ENCODE results near the gene SSNA1.

SSNA1 gene

DNA sequence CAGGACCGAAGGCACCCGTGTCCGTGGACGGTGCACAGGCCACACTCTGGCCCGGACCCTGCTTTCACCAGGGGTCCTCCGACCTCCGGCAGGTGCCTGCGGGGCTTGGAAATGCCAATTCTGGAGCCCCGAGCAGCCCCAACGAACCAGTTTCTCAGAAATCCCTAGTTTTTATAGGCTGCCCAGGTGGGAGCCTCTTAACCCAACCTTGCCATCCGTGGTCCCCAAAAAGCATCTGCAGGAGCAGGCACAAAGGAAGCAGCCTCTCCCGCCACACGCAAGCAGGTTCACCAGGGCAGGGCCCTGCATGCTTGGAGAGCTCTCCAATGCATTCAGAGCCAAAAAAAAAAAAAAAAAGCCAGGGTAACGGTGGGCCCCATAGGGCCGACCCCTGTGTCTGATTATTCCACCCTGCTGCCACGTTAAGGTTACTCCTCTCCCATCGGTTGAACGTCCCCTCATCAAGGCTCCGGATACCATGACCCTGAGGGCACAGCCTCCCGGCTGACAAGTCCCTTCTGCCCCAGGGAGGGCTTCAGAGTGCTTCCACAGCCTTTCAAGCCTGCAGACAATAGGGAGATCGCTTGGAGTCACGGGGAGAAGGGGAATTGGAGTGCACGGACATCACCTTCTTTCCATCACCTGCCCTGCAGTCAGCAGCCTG, 12.9 kb downstream of the SSNA1 start:
- DNase-seq = no peak

DNA sequence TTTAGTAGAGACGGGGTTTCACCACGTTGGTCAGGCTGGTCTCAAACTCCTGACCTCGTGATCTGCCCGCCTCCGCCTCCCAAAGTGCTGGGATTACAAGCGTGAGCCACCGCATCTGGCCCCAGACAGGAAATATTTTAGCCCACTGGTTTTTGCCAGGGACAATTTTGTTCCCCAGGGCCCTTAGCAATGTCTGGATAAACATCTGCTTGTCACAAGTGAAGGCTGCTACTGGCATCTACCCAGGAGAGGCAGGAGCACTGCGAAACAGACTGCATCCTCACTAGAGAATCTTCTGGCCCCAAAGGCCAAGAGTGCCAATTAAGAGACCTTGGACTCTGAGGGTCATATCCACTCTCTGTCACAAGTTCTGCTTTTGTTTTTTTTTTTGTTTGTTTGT, 14.5 kb downstream of the SSNA1 start:
- DNase-seq = no peak

DNA sequence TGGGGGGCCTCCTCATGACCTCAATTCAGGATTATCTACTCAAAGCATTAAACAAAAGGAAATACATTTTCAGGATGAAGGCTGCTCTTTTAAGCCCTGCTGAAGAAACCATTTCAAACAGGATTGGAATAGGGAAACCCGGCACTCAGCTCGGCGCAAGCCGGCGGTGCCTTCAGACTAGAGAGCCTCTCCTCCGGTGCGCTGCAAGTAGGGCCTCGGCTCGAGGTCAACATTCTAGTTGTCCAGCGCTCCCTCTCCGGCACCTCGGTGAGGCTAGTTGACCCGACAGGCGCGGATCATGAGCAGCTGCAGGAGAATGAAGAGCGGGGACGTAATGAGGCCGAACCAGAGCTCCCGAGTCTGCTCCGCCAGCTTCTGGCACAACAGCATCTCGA, 16.3 kb downstream of the SSNA1 start:
- DNase-seq = no peak

DNA sequence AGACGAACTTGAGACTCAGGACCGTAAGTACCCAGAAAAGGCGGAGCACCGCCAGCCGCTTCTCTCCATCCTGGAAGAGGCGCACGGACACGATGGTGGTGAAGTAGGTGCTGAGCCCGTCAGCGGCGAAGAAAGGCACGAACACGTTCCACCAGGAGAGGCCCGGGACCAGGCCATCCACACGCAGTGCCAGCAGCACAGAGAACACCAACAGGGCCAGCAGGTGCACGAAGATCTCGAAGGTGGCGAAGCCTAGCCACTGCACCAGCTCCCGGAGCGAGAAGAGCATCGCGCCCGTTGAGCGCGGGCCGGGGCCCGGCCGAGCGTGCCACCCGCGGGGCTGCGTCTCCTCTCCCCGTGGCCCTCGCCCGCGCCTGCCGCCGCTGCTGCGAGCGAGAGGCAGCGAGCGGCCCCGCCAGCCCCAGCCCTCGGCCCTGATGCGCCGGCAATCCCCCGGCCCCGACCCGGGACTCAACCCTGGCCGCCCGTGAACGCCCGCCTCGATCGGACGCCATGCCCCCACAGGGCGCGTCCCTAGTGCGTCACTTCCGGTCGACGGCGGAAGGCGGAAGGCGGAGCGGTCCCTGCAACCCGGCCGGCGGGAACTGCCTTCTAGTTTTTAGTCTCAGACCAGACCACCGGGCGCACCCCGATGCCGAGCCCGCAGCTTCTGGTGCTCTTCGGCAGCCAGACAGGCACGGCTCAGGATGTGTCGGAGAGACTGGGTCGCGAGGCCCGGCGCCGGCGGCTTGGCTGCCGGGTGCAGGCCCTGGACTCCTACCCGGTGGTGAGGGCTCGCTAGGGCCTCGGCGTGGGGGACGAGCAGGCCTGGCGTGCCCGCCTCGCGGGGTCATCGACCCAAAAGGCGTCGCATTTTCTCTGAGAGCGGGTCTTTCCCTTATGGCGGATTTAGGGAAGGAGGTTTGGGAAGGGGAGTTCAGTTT, 16.9 kb downstream of the SSNA1 start, which contains the start of the genes NDOR1 and TMEM203:
TSS of gene NDOR1 (plus strand) at position 575 of the 944 bp plus-strand sequence. CDS start at position 653, 78 bp downstream.
TSS of gene TMEM203 (minus strand) at position 523 of the 944 bp plus-strand sequence. CDS start at position 289, 234 bp downstream.
- DNase-seq = peak; percentile 85

DNA sequence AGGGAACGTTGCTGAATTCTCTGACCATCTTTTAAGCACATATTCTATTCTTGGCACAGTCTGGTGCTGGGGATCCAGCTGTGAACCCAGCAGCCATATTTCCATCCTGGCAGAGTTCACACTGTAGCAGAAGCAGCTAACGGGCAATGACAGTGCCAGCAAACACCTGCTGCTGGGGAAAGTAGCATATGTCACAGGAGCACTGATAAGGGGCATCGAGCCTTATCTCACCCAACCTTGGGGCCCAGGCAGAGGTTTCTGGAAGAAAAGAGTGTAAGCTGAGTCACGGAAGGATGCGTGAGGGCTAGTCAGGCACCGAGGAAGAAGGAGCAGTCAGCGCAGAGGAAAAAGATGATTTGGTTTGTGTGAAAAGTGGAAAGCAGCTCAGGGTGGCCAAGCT, 18.1 kb downstream of the SSNA1 start:
- DNase-seq = no peak

DNA sequence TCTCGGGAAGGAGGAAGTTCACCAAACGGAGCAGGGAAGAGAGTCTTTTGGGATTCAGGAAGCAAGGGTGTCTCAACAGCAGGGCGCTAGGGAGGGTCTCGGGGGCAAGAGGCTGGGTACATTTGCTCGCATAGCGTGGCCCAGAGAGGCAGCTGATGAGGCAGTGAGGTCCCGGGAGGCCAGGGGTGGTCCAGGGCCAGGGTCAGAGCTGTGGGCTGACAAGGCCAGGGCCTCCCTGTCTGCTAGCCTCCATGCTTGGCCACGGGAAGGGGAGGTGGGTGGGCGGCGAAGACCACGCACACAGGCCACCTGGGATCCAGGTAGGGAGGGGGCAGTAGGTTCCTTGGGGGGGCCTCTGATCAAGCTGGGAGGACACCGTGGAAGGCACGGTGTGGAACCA, 23.1 kb downstream of the SSNA1 start:
- no peak for DNase-seq

DNA sequence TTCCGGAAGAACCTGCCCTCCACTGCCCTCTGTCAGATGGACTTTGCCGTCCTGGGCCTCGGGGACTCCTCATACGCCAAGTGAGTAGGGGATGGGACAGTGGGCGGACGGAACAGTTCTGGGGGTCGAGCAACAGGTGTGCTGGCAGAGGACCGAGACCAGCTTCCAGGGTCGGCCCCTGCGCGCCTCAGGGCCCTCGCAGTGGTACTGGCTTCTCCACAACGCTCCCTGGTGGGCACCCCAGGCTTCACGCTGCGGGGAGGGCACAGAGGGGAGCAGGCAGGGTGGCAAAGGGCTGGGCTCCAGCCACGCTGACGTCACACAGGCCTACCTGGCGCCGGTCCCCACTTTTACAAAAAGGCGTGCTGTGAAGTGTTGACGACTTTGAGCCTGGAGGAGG, 24.0 kb downstream of the SSNA1 start:
- no peak for DNase-seq

DNA sequence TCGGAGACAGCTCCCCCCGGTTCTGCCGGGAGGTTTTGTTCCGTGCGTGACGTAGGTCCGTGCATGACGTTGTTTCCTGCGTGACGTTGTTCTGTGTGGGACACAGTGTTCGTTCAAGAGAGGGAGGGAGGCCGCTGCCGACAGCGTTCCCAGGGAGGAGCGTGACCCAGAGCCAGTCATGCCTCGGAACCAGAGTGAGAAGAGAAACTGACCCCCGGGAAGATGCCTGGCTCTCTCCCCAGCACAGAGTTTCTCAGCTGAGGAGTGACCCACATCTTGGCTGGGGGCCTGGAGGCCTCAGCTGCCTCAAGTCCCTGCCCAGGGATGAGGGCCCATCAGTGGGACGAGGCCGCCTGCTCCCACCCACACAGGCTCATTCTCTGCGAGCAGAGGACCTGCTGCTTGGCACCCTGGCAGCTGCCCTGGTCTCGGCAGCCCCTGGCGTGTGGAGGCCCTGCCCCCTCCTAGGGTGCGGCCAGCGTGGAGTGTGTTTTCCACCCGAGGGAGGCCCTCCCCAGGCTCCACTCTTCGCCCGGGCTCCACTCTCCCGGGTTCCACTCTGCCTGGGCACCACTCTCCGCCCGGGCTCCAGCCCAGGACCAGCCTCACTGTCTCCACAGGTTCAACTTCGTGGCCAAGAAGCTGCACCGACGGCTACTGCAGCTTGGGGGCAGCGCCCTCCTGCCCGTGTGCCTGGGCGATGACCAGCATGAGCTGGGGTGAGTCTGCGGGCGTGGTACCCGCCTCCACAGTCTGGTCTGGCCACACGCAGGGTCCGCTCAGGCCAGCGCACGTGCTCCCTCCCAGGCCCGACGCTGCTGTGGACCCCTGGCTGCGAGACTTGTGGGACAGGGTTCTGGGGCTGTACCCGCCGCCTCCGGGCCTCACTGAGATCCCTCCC, 24.9 kb downstream of the SSNA1 start:
- DNase-seq = no peak

DNA sequence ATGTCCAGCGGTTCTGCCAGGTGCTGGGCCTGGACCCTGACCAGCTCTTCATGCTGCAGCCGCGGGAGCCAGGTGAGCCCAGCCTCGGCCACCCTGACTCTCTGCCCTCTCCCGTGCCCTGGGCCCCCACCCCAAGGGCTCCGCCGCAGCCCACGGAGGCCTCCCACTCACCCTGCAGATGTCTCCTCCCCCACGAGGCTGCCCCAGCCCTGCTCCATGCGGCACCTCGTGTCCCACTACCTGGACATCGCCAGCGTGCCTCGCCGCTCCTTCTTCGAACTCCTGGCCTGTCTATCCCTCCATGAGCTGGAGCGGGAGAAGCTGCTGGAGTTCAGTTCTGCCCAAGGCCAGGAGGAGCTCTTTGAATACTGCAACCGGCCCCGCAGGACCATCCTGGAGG, 26.1 kb downstream of the SSNA1 start:
- DNase-seq = no peak

DNA sequence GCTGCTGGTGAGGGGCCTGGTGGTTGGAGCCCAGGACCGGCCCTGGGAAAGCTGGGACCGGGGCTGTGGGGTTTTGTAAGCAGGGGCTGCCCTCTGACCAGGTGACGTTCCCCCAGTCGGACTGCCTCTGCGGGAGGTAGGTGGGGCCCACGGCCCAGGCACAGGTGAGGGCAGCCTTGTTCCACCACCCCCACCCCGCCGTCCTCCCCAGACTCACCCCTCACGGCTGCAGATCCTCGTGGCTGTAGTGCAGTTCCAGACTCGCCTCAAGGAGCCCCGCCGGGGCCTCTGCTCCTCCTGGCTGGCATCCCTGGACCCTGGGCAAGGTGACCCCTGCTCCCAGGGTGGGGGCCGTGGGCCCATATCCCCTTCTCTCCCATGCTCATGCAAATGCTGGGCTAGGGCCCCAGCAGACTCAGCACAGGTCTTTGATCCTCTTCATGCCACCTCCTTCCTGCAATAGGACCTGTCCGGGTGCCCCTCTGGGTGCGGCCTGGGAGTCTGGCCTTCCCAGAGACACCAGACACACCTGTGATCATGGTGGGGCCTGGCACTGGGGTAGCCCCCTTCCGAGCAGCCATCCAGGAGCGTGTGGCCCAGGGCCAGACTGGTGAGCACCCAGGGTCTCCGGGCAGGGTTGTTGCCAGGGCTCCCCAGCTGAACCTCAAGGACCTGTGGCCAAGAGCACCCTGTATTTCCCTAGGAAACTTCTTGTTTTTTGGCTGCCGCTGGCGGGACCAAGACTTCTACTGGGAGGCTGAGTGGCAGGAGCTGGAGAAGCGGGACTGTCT, 26.9 kb downstream of the SSNA1 start:
- DNase-seq = no peak

DNA sequence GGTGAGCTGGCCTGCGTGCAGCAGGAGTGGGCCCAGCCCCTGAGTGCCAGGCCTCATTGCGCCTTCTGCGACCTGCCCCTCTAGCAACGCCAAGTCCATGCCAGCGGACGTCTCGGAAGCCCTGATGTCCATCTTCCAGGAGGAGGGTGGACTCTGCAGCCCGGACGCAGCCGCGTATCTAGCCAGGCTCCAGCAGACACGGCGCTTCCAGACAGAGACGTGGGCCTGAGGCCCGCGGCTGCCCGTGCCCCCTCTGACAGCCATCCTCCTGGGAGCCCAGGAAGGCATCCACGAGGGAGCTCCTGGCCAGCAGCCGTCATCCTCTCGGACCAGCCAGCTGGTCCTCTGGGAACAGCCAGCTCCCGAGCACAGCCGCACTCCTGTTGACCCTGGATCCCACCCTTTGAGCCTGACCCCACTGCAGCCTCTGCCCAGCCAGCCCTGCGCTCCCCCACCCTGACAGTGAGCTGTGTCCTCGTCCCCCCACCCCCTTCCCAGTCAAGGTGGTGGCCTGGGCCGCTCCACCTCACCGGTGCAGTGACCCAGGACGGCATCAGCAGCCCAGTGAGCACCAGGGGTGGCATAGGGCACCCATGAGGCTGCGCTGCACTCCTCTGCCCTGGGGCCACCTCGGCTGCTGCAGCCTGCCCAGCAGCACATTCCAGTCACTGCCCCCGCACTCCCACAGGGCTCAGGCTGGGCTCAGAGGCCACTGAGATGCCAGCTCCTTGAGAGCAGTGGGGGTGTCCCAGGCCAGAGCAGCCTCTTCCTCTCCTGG, 27.9 kb downstream of the SSNA1 start:
- DNase-seq = no peak

DNA sequence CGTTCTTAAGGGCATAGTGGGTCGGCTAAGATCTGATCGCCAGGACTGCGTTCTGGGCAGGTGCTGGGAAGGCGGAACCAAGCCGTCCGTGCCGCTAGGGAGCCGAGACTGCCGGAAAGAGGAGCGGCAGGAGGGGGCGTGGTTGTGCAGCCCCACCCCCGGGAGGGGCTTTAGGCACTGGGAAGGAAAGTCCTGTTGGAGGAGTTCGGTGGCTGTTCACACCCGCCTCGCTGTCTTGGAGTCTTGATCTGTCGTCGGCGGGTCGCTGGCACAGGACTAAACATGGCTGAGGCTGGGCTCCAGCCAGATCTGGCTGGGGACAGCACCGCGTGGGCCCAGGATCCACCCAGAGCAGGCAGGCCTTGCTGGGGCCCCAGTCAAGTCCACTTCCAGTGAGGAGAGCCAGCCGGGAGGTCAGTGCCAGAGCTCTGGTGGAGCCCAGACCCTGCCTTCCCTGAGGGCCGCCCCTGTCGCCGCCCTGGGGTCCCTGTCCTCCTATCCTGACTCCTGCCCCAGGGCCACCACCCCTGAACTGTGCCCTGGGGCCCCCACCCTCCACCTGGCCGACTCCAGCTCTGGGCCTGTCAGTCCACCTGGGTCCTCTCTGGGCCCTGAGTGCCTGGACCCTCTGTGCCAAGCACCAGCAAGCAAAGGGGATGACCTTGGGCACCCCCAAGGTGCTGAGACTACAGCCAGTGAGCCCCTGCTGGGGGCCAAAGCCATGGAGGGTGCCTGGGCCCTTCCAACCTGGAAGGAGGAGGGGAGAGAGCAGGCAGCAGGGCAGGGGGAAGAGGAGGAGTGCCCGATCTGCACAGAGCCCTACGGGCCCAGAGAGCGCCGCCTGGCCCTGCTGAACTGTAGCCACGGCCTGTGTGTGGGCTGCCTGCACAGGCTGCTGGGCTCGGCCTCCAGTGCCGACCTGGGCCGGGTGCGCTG, 29.1 kb downstream of the SSNA1 start:
- no peak for DNase-seq

DNA sequence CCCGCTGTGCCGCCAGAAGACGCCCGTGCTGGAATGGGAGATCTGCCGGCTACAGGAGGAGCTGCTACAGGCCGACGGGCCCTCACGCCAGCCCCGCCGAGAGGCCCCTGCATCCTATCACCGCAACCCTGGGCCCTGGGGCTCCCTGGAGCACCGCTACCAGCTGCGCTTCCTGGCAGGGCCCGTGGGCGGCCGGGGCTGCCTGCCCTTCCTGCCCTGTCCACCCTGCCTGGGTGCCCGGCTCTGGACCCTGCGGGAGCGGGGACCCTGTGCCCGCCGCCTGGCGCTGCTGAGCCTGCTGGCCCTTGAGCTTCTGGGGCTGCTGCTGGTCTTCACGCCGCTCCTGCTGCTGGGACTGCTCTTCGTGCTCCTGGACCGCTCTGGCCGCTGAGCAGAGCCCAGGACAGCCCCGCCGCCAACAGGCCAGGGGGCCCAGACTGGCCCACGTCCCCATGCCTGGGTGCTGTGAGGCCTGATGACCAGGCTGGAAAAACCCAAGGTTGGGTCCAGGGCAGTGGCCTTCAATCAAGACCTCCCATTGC, 29.8 kb downstream of the SSNA1 start:
- no peak for DNase-seq

DNA sequence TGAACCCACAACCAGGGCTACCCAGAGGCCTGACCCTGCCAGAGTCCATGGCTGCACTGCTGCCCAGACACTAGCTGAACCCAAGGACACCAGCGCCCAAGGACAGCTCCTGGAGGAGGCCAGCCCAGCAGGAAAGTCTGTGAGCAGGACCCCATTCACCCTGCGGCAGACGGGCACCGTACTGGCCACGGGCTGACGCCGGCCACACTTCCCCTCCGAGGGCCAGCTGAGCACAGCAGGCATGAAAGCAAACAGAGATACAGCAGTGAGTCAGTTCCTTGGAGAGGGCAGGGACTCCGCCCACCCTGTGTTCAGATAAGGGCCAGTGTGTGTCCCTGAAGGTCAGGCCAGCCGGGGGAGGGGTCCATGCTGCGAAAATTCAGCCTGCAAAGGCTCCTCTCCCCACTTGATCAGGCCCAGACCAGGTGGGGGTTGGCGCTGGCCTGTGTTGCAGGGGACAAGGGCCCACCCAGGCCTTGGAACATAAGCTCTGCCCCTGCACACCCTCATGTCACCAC, 30.3 kb downstream of the SSNA1 start:
- DNase-seq = no peak

DNA sequence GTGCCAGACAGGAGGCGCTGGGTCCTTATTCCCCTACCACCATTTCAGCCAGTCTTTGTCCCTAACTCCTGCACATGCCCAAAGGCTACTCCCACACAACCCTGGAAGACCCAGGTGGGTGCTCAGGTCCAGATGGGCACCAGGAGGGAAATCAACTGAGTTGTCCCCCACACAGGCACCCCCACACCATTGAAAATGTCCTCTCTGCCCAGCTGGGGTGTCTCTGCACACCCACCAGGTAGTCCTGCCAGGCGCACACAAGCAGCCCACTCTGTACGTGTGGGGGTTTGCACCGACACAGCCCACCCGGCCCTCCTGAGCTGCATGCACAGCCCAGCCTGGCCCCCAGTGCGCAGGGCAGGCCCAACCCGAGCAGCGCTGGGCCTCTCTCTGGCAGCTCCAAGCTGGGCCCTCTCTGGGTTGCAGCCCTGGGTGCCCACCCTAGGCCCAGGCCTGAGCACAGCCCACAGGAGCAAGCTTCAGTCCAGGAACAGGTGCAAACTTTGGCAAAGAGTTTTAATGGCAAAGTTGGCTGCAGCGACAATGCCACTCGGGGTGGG, 31.4 kb downstream of the SSNA1 start:
- no peak for DNase-seq

DNA sequence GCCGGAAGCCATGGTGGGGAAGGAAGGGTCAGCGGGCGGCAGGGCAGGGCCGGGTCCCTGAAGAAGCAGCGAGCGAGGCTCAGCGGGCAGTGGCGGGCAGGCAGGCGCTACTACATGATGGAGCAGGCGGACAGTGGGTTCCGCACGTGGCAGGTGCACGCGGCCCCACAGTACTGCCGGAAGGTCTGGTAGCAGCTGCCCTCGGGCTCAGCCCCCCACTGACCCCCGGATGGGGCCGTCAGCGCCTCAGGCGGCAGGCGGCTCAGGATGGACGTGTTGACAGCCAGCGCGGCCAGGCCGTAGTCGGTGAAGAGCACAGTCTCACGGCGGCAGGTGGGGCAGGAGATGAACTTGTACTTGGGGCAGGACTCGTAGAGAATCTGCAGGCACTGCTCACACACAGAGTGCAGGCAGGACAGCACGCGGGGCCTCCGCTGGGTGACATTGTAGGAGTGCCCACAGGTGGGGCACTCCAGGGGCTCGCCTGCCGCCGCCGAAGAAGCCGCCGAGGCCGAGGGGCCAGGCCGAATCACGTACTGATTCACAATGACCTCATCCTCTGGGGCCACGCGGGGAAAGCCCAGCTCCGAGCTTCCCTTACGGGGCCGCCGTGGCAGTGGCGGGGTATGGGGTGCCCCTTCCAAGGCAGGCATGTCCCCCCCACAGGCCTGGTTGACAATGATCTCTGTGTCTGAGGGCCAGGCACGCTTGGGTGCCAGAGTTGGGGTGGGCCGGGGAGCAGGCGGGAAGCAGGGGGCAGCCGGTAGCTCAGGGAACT, 32.0 kb downstream of the SSNA1 start:
- no peak for DNase-seq

DNA sequence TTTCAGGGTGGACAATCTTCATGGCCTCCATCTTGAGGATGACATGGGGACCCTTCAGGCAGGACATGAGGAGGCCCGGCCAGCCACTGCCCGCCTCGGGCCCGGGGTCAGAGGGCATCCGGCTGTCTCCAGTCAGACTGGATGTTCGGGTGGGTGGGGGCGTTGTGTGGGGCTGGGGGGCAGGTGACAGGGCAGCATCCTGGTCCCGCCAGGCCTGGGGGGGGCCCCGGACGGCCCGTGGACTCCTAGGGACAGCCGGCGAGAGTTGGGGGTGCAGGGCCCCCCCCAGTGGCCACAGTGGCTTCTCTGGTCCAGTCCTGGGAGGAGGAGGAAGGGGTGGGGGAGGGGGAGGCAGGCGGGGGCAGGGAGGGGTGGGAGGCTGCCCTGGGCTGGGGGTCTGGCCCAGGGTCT, 32.6 kb downstream of the SSNA1 start:
- DNase-seq = no peak

DNA sequence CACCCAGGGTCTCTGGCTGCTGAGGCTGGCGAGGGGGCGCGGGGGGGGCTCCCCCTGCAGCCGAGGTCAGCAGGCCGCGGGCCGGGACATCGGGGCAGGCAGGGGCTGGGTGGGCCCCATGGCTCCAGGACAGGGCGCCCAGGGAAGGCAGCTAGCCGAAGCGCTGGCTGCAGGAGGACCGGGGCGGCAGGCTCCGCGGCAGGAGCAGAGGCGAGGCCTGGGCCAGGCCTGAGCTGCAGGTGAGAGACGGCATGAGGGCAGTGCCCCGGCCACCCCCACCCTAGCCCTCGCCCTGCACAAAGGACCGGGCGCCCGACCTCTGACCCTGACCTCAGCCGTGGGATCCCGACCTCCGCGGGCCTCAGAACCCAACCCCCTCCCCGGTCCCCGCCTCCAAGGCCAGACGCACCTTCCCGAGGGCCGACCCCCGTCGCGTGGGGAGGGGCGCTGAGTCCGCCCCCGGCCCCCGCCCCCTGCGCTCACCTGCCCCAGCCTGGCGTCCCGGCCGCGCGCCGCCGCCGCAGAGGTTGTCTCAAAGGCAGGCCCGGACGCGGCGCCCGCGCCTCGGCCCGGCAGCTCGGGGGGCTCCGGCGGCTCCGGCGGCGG, 33.1 kb downstream of the SSNA1 start:
- no peak for DNase-seq

Measured in fibroblast of skin of abdomen (primary cell).